ENCODE results near the gene SYT6.

- no peak for TF ChIP-seq CTCF (conservative IDR thresholded peaks at IDR 0.05; ENCODE audit: low read length)
- TF ChIP-seq EZH2phosphoT487 (IDR thresholded peaks at IDR 0.05; ENCODE audit: borderline replicate concordance, low read depth, low read length): no peak
These were observed 66.2 kb downstream of the SYT6 start for GRCh38 chr1:114087495-114087894.

All from OCI-LY7 (cell line).